ENCODE data around the gene TRABD2B. TPM values are rescaled to one million over a fixed set of nuclear protein-coding genes. Genes with fewer than 3 reads are reported as not detected.
A peak's percentile ranks its signal among the peaks of the same experiment; 100 is the strongest.

Gene TRABD2B
- total RNA-seq, 1 experiment from 2014 or later, result 0.06 TPM

- DNase-seq (ENCODE audit: low spot score), result no peak
These were observed 25.1 kb upstream of the TRABD2B start for GRCh38 chr1:48022306-48022705.

- no peak for DNase-seq (ENCODE audit: low spot score)
These were observed 24.6 kb upstream of the TRABD2B start for GRCh38 chr1:48021792-48022191.

GRCh38 chr1:48019714-48020315 lies 22.6 kb upstream of the TRABD2B start:
- no peak for DNase-seq (ENCODE audit: low spot score)

GRCh38 chr1:48018799-48019198 lies 21.6 kb upstream of the TRABD2B start:
- DNase-seq (ENCODE audit: low spot score), result no peak

GRCh38 chr1:48017716-48018115 lies 20.5 kb upstream of the TRABD2B start:
- no peak for DNase-seq (ENCODE audit: low spot score)

GRCh38 chr1:48016515-48016914 lies 19.3 kb upstream of the TRABD2B start:
- no peak for DNase-seq (ENCODE audit: low spot score)

- no peak for DNase-seq (ENCODE audit: low spot score)
These were observed 16.1 kb upstream of the TRABD2B start for GRCh38 chr1:48013270-48013669.

- DNase-seq (ENCODE audit: low spot score), result peak; percentile 45
These were observed 9.9 kb upstream of the TRABD2B start for GRCh38 chr1:48007047-48007446.

GRCh38 chr1:48006264-48006663 lies 9.1 kb upstream of the TRABD2B start:
- no peak for DNase-seq (ENCODE audit: low spot score)

- no peak for DNase-seq (ENCODE audit: low spot score)
These were observed 8.3 kb upstream of the TRABD2B start for GRCh38 chr1:48005253-48006117.

GRCh38 chr1:48003741-48004531 lies 6.8 kb upstream of the TRABD2B start:
- DNase-seq (ENCODE audit: low spot score), result peak; percentile 83

GRCh38 chr1:48002142-48002541 lies 5.0 kb upstream of the TRABD2B start:
- no peak for DNase-seq (ENCODE audit: low spot score)

GRCh38 chr1:48001696-48002095 lies 4.5 kb upstream of the TRABD2B start:
- DNase-seq (ENCODE audit: low spot score), result no peak

GRCh38 chr1:48000883-48001282 lies 3.7 kb upstream of the TRABD2B start:
- no peak for DNase-seq (ENCODE audit: low spot score)

- DNase-seq (ENCODE audit: low spot score), result no peak
These were observed 1.9 kb upstream of the TRABD2B start for GRCh38 chr1:47999097-47999496.

- no peak for DNase-seq (ENCODE audit: low spot score)
These were observed 1.3 kb upstream of the TRABD2B start for GRCh38 chr1:47998396-47998990.

GRCh38 chr1:47996406-47997226 lies 569 bp downstream of the TRABD2B start:
- no peak for DNase-seq (ENCODE audit: low spot score)

- DNase-seq (ENCODE audit: low spot score), result no peak
These were observed 1.2 kb downstream of the TRABD2B start for GRCh38 chr1:47996060-47996405.

- no peak for DNase-seq (ENCODE audit: low spot score)
These were observed 1.7 kb downstream of the TRABD2B start for GRCh38 chr1:47995306-47996050.

- no peak for DNase-seq (ENCODE audit: low spot score)
These were observed 3.1 kb downstream of the TRABD2B start for GRCh38 chr1:47993881-47994625.

Measured in H4 (cell line).